MG63 (cell line): Measurements from ENCODE around the gene SCG5. TPM values are rescaled to one million over a fixed set of nuclear protein-coding genes. Genes with fewer than 3 reads are reported as not detected.
A peak's percentile ranks its signal among the peaks of the same experiment; 100 is the strongest.

Source experiments
- DNase-seq: peaks from one replicate; pipeline ENCODE4 v3.0.0-alpha.2; 2020
- H3K27me3 ChIP-seq: fragments of 250-450 bp; sonication (Bioruptor Pico); 2 replicates; pipeline ENCODE4 v1.5.1; 2020; ENCODE audit warnings: mild to moderate bottlenecking, moderate library complexity
- H3K36me3 ChIP-seq: fragments of 250-450 bp; sonication (Bioruptor Pico); 2 replicates; pipeline ENCODE4 v1.5.1; 2020; ENCODE audit warnings: mild to moderate bottlenecking, moderate library complexity
- H3K4me3 ChIP-seq: fragments of 250-450 bp; sonication (Bioruptor Pico); 2 replicates; pipeline ENCODE4 v1.5.1; 2020; ENCODE audit warnings: mild to moderate bottlenecking, moderate library complexity
- H3K9me3 ChIP-seq: fragments of 250-450 bp; sonication (Bioruptor Pico); 2 replicates; pipeline ENCODE4 v1.5.1; 2020; ENCODE audit warnings: mild to moderate bottlenecking, moderate library complexity
- total RNA-seq: library from RNA; depleted of rRNA; stranded (reverse); fragments of >200 nt; shearing (Covaris generic); gene quantifications from 2 replicates; pipeline ENCODE4 v1.2.3, GENCODE V29; 2014; ENCODE audit warnings: low replicate concordance

SCG5 gene
- total RNA-seq, 1 experiment from 2014 or later: not detected

DNA sequence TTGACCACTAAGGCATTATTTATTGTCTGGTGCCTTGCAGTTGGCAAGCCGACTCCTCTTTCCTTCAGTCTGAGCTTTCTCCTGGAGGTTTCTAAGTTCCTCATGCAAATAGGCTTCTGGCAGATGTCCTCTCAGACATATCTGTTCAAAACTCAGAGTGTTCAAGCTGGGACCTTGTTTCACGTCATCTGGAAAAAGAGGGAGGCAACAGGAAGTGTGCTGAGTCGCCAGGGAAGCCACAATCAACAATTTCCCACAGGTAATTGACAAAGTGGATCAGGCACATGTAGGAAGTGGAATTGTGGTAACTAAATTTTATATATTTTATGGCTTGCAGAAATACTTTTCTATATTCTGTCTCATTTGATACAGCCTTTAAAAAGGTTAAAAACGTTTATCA, 14.6 kb downstream of the SCG5 start:
- Histone ChIP-seq H3K27me3 (no peaks in the 10 kb centered on the region), H3K4me3 (no peak overlapping the region), H3K9me3 (no peaks in the 10 kb centered on the region), H3K36me3 (no peaks in the 10 kb centered on the region)
- DNase-seq: no peak

- no peaks in the 10 kb centered on the region for H3K27me3 ChIP-seq
- DNase-seq: no peak
- H3K4me3 ChIP-seq: no peak overlapping the region
- no peaks in the 10 kb centered on the region for H3K9me3 ChIP-seq
- H3K36me3 ChIP-seq: no peaks in the 10 kb centered on the region
Measured at GRCh38 chr15:32656496-32656895, 15.0 kb downstream of the SCG5 start.

DNA sequence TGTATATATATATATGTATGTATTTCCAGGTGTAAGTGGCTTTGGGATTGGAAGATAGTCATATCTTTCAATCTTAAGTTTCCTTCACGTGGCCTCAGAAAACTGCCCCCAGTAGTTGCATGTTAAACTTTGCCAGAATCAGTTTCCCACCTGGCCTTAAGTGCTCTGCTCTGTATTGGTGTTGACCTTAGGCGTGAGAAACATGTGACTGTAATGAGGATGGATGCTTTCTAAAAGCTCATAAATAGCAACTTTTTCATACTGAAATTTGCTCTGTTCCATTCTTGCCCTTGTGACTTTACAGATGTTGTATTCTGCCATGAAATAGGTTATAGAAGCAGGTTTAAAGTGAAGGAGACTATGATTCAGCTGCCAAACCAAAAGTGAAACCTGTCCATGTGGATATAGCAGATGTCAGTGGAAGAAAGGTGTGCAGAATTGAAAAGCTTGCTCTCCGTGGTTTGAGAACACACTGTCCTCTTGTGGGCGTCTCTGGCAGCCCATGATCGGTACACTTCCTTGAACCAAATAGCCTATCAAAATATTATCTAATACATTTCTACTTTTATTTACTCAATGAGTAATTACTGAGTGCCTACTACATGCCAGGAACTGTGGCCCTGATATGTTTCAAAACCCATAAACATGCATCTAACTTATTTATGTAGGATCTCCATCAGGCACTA, 15.8 kb downstream of the SCG5 start:
- Histone ChIP-seq H3K27me3 (no peaks in the 10 kb centered on the region), H3K36me3 (no peaks in the 10 kb centered on the region), H3K4me3 (no peak overlapping the region), H3K9me3 (no peaks in the 10 kb centered on the region)
- DNase-seq: no peak

DNA sequence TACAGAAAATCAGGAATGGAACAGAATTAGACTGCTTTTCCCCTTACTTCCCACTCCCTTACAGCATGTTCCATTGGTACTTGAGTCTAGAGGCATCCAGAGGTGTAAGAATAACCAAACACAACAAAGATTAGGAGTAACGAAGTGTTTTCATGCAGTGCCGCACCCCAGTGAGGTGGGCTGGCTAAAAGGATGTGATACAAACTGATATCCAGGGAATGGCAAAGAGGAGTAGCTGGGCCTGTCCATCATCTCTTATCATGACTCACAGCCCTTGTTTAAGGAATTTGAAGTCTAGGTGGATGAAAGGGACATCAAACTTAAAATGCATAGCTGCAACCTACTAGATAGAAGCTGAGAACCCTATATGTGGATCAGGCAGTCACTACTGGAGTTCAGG, 16.4 kb downstream of the SCG5 start:
- no peak overlapping the region for H3K4me3 ChIP-seq
- H3K27me3 ChIP-seq: no peaks in the 10 kb centered on the region
- H3K9me3 ChIP-seq: no peaks in the 10 kb centered on the region
- H3K36me3 ChIP-seq: no peaks in the 10 kb centered on the region
- DNase-seq: no peak

DNA sequence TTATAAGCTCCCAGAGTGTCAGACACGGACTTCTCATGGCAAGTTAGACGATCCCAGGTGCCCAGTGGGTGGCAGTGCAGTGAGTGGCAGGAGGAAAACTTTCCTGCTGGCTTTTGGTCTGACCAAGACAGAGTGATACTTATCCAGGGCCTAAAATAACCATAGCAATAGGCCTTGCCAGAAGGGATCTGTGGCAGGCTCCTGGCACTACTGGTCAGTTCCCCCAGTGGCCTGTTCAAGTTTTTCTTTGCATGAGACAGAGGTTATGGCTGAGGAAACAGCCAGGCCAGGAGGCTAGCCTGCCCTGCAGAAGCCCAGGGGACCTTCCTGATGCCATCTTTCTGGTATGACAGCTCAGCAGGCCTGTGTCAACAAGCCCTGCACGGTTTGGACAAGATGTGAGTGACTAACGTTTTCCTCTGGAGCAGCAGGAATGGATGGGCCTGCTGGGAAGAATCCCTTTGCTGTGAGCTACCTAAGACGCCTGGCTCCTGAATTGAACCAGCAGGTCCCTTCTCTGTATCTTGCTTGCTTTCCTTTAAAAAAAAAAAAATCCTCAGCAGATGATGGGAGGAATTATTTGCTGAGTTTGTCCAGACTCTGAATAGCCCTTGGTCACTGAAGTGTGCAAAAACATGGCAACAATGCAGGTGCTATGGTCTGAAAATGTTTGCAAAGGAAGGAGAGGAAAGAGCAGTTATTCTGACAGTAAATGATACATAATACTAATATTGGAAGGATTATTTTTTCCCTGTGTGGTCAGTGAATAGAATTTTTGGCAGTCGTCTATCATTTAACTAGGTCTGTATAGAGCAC, 18.0 kb downstream of the SCG5 start:
- no peak overlapping the region for H3K4me3 ChIP-seq
- H3K27me3 ChIP-seq: no peaks in the 10 kb centered on the region
- H3K9me3 ChIP-seq: no peaks in the 10 kb centered on the region
- peak; percentile 93 for DNase-seq
- no peaks in the 10 kb centered on the region for H3K36me3 ChIP-seq

GRCh38 chr15:32663671-32664070, 22.2 kb downstream of the SCG5 start:
- DNase-seq: no peak
- Histone ChIP-seq H3K4me3 (no peak overlapping the region), H3K9me3 (no peaks in the 10 kb centered on the region), H3K36me3 (no peaks in the 10 kb centered on the region), H3K27me3 (no peaks in the 10 kb centered on the region)

DNA sequence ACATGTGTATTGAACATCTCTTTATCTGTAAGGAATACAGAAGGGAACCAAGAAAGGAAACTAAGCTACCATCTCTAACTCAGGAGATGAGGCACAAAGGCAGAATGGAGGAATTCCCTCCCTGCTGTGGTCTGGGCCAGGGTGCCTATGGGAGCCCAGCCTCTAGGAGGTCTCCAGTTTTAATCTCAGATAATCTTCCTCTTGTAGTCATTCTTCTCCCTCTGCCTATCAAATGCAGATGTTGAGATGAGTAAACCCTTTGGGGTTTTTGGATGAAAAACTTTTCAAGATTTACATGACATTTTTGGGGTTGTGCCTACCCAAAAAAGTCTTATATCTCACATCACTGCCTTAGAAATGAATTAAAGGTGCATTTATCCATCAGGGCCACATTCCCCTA, 23.3 kb downstream of the SCG5 start:
- H3K36me3 ChIP-seq: no peaks in the 10 kb centered on the region
- no peak overlapping the region for H3K4me3 ChIP-seq
- H3K27me3 ChIP-seq: no peaks in the 10 kb centered on the region
- no peaks in the 10 kb centered on the region for H3K9me3 ChIP-seq
- no peak for DNase-seq

DNA sequence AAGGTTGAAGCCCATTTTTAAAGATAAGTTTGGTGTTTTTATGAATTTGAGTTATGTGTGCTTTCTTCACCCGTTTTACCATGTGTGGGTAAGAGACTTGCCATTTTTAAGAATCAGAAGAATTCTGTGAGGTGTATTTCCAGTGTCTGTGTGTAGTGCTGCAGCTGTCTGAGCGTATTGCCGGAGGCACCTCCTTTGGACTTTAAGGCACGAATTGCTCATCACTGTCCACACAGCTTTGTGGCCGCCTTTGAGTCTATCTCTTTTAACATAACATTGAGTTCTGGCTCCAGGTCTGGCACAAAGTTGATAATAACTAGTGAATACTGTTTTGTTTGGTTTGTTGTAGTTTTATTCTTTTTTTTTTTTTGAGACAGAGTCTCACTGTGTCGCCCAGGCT, 25.8 kb downstream of the SCG5 start:
- no peak overlapping the region for H3K4me3 ChIP-seq
- no peaks in the 10 kb centered on the region for H3K27me3 ChIP-seq
- H3K36me3 ChIP-seq: no peaks in the 10 kb centered on the region
- no peak for DNase-seq
- H3K9me3 ChIP-seq: no peaks in the 10 kb centered on the region

DNA sequence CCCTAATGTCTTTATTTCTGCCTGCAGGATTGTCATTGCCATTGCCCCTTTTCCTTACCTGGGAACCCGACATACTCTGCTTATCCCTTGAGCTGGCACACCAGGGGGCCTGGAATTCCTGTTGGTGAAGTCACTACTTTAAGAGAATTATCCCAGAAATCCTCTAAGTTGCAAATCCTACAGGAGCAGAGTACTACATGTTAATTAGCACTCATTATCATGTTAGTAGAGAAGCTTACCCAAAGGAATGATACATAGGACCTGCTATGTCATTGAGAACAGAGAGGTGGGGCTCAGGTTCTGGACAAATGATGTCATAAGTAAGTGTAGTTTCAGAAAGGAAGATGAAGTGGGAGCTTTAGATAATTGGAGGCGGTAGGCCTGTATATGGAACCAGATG, 27.4 kb downstream of the SCG5 start:
- no peak for DNase-seq
- Histone ChIP-seq H3K9me3 (no peaks in the 10 kb centered on the region), H3K36me3 (no peaks in the 10 kb centered on the region), H3K4me3 (no peak overlapping the region), H3K27me3 (no peaks in the 10 kb centered on the region)

GRCh38 chr15:32669896-32670611, 28.5 kb downstream of the SCG5 start:
- Histone ChIP-seq H3K36me3 (no peaks in the 10 kb centered on the region), H3K4me3 (no peak overlapping the region), H3K9me3 (no peaks in the 10 kb centered on the region), H3K27me3 (no peaks in the 10 kb centered on the region)
- no peak for DNase-seq

- no peaks in the 10 kb centered on the region for H3K27me3 ChIP-seq
- DNase-seq: no peak
- H3K4me3 ChIP-seq: no peak overlapping the region
- H3K9me3 ChIP-seq: no peaks in the 10 kb centered on the region
- no peaks in the 10 kb centered on the region for H3K36me3 ChIP-seq
Measured at GRCh38 chr15:32670623-32671022, 29.1 kb downstream of the SCG5 start.

GRCh38 chr15:32671339-32672325, 30.1 kb downstream of the SCG5 start:
- Histone ChIP-seq H3K4me3 (no peak overlapping the region), H3K36me3 (no peaks in the 10 kb centered on the region), H3K9me3 (no peaks in the 10 kb centered on the region), H3K27me3 (no peaks in the 10 kb centered on the region)
- DNase-seq: no peak

DNA sequence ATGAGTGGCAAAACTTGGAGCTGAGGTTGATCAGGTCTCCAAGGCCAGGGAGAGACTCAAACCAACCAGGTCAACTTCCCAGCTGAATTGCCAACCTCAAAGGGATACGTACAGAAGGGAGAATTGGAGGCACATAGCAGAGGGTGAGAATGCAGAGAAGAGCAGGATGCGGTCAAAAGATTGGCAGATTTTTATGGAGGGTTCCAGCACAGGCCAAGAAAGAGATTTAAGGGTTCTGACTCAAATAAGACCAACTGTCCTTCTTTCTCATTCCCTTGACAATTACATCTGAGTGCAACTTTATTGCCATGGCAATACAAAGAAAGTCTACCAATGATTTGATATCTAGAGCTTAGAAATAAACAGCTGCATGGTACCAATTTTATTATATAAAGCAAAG, 33.2 kb downstream of the SCG5 start:
- no peaks in the 10 kb centered on the region for H3K36me3 ChIP-seq
- H3K9me3 ChIP-seq: no peaks in the 10 kb centered on the region
- no peak overlapping the region for H3K4me3 ChIP-seq
- DNase-seq: no peak
- H3K27me3 ChIP-seq: no peaks in the 10 kb centered on the region

- Histone ChIP-seq H3K27me3 (no peaks in the 10 kb centered on the region), H3K4me3 (no peak overlapping the region), H3K36me3 (no peaks in the 10 kb centered on the region), H3K9me3 (no peaks in the 10 kb centered on the region)
- no peak for DNase-seq
Measured at GRCh38 chr15:32675466-32675865, 34.0 kb downstream of the SCG5 start.

- Histone ChIP-seq H3K27me3 (no peaks in the 10 kb centered on the region), H3K36me3 (no peaks in the 10 kb centered on the region), H3K4me3 (no peak overlapping the region), H3K9me3 (no peaks in the 10 kb centered on the region)
- no peak for DNase-seq
Measured at GRCh38 chr15:32676169-32676568, 34.7 kb downstream of the SCG5 start.

DNA sequence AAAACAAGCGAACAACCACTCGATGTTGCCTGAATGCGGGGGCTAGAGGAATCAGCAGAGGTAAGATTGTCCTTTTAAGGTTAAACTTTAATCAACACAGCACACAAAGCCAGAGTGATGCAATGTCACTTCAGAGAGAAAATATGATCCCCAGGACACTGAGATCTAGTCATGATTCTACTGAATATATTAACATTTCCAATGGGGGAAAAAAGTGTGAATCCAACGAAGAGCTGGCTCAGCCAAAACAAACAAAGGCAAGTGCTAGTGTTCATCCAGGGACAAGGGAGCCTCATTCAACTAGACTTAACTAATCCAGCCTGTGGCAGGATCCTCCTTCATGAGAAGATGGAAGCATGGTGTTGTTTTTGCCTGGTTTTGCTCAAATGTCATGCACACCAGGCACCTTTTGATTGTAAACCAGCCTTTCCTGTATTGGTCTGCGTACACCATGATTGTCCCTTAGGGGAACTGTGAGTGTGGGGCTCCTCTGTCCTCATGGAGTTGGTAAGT, 35.8 kb downstream of the SCG5 start:
- Histone ChIP-seq H3K27me3 (no peaks in the 10 kb centered on the region), H3K36me3 (no peaks in the 10 kb centered on the region), H3K4me3 (no peak overlapping the region), H3K9me3 (no peaks in the 10 kb centered on the region)
- DNase-seq: no peak
